ENCODE measurements around the gene ABHD5.

ABHD5 gene

DNA sequence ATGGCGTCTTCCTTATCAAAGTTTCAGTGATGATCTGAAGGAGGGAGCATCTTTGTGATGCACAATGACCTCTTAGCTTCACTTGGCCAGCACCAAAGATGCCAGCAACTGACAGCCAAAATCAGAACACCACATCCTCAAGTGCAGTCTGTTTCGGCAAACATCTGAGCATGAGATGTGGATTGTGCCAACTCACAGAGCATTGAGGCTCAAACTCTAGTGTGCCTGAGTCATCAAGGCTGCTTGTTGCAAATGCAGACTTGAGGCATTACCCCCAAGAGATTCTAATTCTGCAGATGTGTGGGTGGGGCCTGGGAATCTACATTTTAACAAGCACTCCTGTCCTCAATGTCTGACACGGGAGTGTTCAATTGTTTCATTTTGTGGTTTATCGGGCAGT lies 35.8 kb downstream of the ABHD5 start:
- DNase-seq = no peak

DNA sequence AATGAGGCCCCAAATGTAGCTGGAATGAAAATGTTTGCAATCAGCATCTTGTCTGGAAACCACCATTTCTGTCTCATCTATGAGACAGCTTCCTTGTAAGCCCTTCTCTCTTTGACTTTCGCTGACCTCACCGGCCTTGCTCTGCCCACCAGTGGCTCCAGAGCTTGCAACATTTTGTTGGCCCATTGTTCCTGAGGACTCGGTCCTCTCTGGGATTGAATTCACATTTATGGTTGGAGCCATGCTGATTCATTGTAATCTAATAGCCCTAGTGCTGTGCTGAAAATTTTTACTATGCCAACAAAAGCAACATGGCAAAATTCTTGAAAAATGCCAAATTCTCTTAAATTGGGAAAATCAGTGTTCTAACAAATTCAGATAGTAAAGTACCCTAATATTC lies 37.2 kb downstream of the ABHD5 start:
- no peak for DNase-seq

DNA sequence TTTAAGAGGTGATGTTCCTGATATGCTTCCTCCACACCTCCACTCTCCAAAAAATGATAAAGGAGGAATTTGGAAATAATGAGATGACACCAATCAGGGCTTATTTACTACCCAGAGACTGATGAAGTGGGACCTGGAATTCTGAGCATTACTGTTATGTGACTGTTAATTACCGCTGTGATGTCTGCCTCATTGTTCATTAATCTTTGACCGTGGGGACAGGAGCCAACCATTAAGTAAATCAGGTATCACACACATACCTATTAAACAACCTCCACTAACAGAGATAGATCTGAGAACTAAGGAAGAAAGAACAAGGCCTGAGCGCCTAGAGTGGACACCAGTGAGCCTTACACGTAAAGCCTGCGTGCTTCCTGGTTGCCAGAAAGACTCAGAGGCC lies 37.7 kb downstream of the ABHD5 start:
- DNase-seq = no peak

DNA sequence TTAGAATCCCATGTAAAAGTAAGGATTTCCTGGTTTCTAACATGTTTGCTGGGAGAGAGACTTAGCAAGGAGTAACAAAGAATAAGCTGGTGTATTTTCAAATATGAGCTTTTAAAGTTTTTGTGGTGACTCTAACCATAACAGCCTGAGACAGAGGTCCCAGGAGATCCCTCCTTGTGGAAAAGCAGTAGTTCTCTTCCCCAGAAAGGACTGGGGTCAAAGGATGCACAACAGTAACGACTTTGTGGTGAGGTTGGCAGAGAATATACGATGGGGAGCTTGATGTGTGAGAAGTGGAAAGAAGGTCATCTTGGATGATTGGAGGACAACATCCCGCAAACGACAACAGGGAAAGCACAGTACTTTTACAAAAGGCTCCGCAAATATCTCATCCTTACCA lies 38.2 kb downstream of the ABHD5 start:
- DNase-seq = no peak

DNA sequence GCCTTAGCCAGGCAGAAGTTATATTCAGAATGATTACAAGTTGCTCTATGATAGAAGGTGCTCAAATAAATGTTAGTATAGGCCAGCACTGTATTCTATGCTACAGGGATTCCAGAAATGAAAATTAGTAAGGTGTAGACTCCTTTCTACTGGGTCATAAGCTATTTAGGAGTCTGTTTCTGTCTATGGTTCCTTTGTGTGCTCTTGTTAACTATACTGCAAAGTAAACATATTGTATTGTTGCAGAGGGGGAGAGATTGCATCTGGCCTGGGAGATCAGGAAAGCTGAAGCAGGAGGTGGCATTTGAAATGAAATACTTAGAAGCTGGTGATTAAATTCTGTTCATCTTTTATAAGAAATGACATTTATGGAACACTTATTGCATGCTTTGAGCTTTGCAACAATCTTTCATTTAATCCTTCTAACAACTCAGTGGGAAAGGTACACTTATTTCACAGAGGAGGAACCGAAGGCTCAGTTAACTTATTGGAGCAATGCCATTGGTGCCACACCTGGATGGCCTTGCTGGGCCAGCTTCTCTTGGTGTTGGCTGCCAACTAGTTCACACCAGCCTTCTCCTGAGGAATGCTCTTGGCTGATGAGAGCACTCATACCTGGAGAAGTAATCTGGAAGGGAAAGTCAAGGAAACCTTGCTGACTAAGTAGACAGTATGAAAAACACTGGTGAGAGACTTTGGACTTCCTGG lies 39.1 kb downstream of the ABHD5 start:
- DNase-seq = no peak

DNA sequence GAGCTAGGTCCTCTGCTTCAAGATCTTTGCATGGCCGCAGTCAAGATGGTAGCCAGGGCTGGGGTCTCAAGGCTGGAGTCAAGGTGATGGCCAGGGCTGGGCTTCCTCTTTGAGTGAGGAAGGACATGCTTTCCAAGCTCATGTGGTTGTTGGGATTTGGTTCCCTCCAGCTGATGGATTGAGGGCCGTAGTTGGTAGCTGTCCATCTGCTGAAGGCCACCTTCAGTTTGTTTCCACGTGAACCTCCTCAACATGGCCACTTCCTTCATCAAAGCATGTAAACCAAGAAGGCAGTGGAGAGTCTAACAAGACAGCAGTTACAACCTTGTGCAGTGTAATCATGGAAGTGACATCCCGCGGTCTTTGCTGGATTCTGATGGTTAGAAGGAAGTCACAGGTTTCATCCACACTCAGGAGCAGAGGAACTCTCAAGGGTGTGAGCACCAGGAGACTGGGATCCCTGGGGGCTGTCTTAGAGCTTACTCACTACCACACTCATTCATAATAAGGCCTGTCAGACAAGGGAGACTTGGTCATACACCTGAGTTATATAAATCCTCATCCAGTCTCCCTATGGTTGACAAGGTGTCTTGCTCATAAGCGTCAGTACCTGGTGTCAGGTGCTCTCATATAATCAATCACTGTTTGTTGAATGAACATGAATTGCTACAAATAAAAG lies 42.1 kb downstream of the ABHD5 start:
- DNase-seq = no peak

DNA sequence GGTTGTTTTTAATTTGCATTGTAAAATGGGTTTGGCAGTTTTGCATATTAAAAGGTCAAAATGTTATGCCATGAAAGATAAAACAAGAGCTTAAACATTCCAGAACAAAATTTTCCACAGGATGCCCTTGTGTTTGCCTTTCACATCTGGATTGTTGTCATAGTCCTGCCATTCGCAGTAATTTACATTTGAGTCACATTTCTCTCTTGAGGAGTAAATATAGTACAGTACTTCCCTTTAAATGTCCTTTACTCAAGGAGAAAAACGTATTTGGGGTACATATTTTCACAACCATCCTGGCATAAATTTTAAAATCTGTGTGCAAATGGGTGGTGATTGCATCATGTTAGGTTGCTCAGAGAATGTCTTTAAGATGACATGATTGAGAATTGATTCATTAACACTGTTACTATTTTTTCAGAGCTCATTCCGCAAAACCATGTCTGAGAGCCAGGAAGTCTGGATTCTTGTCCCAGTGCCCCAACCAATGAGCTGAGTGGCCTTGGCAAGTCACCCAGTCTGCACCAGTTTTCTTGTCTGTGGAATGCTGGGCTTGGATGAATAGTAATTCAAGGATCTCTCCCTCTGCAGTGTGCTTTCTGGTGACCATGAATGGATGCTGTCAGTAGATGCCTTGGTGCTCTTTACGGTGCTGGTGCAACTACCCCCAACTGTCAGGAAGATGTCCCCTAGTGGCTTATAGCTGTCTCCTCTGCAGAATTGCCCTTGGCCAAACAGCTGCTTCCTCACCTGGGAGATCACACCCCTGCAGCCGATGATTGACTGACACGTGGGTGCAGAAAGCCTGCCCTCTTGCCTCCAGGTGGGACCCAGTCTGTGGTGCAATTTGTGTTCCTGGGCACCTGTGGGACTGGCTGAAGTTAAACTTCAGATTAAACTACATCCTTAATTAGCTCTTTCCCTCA lies 43.0 kb downstream of the ABHD5 start:
- DNase-seq = no peak

DNA sequence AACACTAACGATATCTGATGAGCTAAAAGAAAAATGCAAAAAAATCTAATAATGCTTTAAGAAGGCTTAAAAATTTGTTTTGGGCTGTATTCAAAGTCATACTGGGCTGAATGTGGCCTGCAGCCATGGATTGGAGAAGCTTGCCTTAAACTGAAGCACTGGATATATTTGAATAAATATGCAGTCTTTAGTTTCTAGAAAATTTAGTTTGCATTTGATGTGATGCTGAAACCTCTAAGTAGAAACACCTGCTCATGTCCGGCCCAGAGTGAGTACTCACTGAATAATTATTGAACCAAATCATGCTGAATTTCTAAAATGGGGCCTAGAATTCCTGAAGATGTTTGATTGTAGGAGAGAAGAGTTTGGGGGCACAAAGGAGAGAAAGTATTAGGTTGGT lies 43.9 kb downstream of the ABHD5 start:
- DNase-seq = no peak

DNA sequence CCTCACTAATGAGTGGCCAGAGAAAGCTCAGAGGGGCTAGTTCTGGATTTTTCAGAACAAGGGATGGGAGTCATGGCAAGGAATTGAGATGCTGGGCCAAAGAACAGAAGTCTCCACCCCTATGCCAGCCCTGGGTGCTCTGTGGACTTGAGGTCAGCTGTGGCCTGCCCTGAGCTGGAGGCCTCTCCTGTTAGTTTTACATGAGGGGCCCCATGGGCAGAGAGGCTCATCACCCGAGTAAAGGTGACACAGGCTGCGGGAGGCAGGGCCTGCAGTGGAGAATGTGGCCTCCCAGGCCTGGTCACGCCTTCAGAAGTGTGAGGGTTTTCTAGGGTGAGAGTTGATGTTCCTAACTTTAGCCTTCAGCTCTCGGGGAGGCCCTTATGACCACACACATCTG lies 44.9 kb downstream of the ABHD5 start:
- DNase-seq = no peak

DNA sequence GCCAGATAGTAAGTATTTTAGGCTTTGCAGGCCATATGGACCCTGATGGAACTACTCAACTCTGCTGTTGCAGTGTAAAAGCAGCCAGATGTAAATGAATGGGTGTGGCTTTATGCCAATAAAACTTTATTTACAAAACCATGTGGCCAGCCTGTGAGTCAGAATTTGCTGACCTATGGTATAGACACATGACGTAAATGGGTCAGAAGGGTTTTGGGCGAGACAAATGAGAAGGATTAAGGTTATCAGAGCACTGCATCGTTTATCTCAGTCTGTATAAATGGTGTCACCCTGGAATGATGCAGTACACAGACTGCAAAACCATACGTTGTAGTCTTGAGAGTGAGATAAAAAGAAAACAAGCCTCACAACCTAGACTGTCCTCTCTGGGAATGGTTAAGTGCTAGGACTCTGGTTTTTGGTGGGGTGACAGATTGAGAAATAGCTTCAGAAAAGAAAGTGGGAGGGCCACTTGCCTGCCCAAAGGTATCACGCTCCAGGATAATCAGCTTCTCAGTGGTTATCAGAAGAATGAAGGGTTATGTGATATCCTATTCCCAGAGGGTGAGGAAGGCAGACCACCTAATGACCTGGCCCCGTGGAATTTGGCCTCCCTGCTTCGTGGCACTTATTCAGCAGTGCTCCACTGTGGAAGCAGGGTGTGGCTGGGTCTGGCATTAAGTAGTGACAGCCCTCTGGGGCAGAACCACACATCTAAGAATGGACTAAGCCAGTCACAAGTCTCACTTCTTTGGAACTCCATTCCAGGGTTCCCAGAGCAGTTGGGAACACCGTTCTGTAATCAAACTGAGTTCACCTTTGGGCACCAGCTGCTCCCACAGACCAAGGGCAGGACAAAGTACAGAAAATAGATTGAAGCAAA lies 46.1 kb downstream of the ABHD5 start:
- DNase-seq = no peak

DNA sequence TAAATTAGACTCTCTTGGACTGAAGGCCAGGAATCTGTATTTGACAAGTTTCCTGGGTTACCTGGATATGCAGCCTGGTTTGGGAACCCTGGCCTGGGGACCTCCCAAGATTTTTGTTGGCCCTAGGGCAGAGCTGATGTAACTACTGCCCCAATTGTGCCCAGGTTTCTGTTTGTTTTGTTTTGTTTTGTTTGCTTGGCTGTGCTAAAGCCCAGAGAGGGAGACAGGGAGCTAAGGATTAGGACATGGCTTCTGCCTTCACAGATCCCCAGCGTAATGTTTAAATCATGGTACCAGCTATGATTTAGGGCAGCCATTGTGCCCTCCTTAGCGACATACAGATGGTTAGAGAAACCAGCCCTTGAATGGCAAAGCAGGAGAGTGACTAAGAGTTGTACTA lies 47.6 kb downstream of the ABHD5 start:
- no peak for DNase-seq

DNA sequence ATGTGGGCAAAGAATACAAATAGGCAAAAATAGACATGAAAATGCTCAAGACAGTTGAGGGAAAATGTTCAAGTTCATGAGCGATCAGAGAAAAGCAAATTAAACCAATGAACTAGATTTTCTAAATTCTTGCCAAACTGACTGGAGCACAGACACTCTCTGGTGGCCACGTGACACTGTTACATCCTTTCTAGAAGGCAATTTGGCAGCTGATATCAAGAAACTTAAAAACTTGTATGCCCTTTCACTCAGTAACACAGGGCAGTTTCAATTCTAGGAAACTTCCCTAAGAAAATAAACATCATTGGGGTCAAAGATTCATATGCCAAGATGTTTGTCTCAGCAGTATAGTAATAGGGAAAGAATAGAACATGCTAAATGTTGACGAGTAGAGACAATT lies 52.2 kb downstream of the ABHD5 start:
- no peak for DNase-seq

DNA sequence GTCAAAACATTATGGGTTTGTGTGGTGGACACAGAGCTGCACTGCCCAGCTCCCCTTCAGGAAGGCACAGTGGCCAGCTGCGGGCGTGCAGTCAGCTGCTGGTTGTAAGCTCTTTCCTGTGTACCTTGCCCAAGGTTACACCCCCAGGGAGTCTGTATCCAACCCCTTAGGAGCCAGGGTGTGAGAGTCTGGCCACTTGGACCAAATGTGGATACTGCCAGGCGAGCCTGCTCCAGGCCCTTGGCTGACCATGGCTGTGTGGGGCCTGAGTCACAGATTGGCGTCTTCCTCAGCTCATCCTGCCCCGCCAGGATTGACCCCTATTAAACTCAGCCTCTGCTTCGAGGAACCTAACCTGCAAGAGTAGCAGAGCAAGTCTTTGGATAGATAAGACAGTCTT lies 56.9 kb downstream of the ABHD5 start:
- DNase-seq = no peak

DNA sequence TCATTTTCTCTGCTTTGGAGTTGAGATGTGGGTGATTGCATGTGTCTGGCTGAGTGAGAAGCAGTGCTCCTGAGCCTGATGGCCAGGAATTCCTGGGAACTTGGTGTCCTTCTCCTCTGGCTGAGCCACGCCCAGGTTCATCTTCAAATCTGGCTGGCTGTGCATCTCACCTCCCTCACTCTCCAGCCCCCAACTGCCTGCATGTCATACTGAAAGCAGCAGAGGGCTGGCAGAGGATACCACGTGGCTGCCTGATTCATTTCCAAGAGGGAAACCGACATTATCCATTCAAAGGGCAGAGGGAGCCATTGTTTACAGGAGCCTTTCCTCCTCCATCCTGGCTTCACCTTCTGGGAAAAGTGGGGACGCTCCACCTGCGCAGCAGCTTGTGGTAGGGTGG lies 57.4 kb downstream of the ABHD5 start:
- DNase-seq = no peak

DNA sequence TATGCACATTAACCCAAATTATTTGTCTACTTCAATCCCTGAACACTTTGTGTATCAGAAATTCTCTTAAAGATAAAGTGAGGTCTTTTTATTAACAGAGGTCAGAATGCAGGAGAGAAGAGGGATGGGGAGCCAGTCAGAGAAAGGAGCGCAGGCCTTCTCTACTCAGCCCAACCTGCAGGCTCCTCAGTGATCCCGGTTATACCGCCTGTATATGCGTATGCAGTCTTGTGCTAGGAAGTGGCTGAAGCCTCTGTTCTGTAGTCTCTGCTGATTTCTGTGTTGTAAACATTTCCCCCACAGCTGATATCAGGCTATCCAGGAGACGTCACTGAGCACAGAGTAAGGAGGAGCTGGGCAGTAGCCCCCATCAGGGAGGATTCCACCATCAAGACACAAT lies 57.9 kb downstream of the ABHD5 start:
- DNase-seq = no peak

DNA sequence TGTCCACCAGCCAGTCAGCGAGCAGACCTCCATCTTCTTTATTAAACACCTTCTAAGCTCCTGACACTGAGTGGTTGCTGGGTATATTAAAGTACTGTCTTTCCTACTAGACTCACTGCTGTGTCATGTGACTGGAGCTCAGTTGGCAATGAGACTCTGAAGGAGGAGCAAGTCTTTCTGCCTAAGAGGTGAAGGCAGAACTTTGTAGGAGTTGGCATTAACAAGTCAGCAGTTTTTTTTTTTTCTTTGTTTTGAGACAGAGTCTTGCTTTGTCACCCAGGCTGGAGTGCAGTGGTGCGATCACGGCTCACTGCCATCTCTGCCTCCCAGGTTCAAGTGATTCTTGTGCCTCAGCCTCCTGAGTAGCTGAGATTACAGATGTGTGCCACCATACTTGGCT lies 62.2 kb downstream of the ABHD5 start:
- no peak for DNase-seq

DNA sequence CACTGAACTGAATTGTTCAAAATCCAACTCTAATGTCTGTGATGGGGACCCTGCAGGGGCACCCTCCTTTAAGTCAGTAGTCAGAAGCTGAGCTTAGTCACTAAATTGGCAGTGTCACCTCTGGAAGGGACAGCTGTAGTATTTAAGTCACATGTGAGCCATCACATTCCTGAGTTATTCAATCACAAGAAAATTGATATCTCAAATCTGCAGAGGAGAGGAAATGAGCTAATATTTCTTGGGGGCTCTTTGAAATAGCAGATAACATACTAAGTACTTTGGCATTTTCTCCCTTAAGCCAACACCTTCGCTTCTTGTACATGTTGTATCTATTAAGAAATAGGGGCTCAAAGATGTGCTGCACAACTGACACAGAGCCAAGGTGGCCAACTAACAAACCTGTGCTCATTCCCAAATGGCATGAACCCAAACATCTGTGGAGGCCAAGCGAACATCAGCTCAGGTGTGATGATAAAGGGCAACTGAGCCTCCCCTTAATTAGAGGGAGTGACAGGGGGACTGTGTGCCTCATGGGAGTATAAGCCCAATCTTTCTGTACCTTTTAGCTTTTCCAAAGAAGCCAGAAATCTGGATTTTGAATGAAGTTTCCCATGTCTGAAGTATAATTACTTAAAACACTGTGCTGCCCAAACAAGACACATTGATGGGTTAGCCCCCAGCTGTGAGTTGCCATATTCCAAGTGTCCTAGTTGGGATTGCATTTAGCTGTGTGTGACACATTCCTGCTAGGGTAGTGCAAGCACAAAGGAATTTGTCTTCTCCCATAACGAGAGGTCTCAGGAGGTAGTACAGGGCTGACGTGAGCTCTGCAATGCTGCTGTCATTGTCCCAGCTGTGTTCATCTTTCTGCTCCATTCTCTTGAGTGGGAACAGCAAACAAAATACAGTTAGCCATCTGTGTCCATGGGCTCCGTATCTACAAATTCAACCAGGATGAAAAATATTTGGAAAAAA lies 63.3 kb downstream of the ABHD5 start:
- no peak for DNase-seq

DNA sequence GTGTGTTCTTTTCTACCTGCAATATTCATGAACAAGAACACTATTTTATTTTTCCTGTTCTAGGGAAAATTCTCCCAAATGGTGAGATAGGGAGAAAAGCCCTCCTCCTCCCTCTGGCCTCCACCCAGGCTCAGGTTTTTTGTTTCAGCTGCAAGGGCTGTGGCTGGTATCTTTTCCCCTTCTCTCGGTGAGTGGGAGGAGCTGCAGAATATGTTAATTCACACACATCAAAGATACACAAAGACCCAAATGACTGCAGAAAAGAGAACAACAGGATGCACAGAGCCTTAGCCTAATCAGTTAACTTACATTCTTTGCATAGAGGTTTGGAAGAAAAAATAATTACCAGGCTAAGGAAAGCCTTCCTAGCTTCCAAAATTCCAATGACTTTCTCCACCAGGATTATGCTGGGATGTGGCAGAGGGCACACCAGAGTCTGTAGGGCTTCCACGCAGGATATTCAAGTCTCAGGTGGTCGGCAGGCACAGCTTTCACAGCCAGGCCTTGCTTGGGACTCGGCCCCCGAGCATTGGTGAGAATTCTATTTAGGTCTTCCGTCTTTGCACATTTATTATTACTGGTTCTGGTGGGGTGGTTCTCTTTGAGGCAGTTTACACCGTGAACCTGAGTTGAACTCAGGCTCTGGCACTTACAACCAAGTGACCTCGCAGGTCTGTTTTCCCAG lies 64.9 kb downstream of the ABHD5 start:
- DNase-seq = no peak

DNA sequence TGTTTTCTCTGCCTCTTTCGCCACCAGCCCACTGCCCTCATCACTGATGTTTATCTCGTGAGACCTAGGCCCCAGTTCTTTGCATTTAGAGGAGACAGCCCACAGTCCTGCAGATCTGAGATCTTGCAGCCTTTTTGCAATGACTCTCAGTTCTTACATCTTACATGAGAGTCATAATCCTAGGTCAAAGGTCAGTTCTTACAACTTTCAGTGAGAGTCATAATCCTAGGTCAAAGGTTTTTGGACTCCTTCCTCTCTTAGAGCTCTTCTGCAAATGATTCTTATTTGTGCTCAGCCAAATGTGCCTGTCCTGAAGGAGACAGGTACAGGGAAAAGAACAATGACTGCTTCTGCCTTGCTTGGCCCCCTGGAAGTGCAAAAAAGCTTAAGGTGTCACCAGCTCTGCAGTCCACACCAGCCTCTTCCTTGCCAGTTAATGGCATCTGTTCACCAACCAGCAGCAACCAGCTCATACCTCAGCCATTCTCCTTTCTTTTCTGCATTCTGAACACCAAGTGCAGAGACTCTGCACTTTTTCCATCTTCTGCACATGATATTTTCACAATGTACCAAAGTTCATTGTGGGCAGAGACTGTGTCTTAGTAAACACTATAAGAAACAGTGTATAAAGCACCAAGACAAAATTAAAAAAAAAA lies 67.1 kb downstream of the ABHD5 start:
- no peak for DNase-seq

DNA sequence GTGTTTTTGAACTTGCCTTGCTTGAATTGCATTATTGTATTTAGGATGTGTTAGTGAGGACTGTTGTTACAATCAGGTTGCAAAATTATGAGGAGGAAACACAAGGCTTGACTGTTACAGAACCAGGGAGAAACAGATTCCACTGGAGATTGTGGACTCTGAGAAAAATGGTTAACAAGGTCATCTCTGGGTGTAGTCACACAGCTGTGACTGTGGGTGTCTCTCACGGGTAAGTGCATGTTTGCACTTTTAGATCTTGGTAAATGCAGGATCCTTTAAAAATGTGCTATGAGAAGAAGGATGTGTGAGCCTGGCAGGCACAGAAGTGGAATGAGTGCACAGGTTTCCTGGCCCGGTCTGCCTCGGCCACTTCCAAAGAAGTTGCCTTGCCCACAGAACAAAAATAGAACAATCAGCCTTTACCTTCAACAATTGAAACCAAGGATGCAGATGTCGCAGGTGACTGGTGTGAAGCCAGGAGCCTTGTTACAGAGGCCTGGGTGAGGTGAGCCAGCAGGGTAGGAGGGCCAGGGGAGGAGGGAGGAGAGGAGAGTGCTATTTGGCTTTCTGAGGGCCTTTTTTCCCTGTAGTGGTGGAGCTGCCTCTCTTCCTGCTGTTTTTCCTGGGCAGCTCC lies 68.0 kb downstream of the ABHD5 start:
- DNase-seq = no peak
